Right lobe of liver (tissue), 6 donors: ENCODE data around the gene TTC8. TPM values are rescaled to one million over a fixed set of nuclear protein-coding genes. Genes with fewer than 3 reads are reported as not detected.

Experiments used
- ATAC-seq, 4 donors: fragments of 200-7000 bp; cut with Tn5 transposase; one replicate each; pipeline ENCODE4 v1.9.1; 2020; ENCODE audit warnings: mild to moderate bottlenecking in 4 of 4, moderate library complexity in 4 of 4
- DNase-seq, 3 donors: peaks; one replicate each; pipeline ENCODE4 v3.0.0-alpha.2; 2020
- H3K27ac ChIP-seq, 3 donors: fragments of 200-600 bp; one replicate each; pipeline ENCODE4 v1.8.0; 2022
- H3K27me3 ChIP-seq, 2 donors: fragments of 200-600 bp; one replicate each; pipeline ENCODE4 v1.8.0; 2022
- H3K36me3 ChIP-seq, 4 donors: fragments of 200-600 bp; sonication (generic) in 1 of 4; one replicate each; pipeline versions ENCODE4 v1.5.1 to v1.8.0; 2017 to 2022; ENCODE audit warnings: control low read depth in 1 of 4
- H3K4me1 ChIP-seq, 4 donors: fragments of 200-600 bp; sonication (generic) in 1 of 4; one replicate each; pipeline versions ENCODE4 v1.5.1 to v1.8.0; 2017 to 2022; ENCODE audit warnings: control low read depth in 1 of 4
- H3K4me3 ChIP-seq, 3 donors: fragments of 200-600 bp; one replicate each; pipeline ENCODE4 v1.8.0; 2022
- H3K9me3 ChIP-seq, 4 donors: fragments of 200-600 bp; sonication (generic) in 1 of 4; one replicate each; pipeline versions ENCODE4 v1.5.1 to v1.8.0; 2017 to 2022; ENCODE audit warnings: control low read depth in 1 of 4
- POLR2A ChIP-seq: fragments of 450-650 bp; IDR thresholded peaks from one replicate; pipeline ENCODE4 v1.6.1; 2017; ENCODE audit warnings: antibody characterized with exemption, mild to moderate bottlenecking
- WGBS: methylation state at CpG from one replicate; pipeline ENCODE4 v1.1.6; 2018; ENCODE audit warnings: low coverage, low lambda C conversion rate; ENCODE audit not compliant: insufficient coverage; ENCODE audit errors: missing lambda C conversion rate; 5-methylcytosine and 5-hydroxymethylcytosine counted together
- intact Hi-C, 2 donors: fragments of 100-400 bp; cut with DNase I; formaldehyde crosslinking; loops; one replicate each; pipeline versions ENCODE4 v1.11.2 to v1.14.1; 2022
- total RNA-seq, 6 experiments: library from RNA; depleted of rRNA in 2 of 6; stranded (reverse); fragments of >200 nt in 2 of 6; fragmentation: NEBNext Ultra II Directional in 3 of 6; extraction: Animal tissue kit (Norgen Biotek cat#: 25700) in 3 of 6; gene quantifications; one replicate each; pipeline versions ENCODE4 v1.1.0 to v1.2.4, GENCODE V29; 2016 to 2023
- TF ChIP-seq, protein P1 (sequence below), 4 donors: fragments of 200-600 bp in 3 of 4; fragments of 450-650 bp in 1 of 4; IDR thresholded peaks; one replicate each; pipeline versions ENCODE4 v1.5.1 to v1.8.0; 2016 to 2022; ENCODE audit warnings: antibody characterized with exemption in 4 of 4, mild to moderate bottlenecking in 2 of 4
- donor health status: DM: no; HTN: yes; CAD: no.
- donor health status: DM: no; HTN: no; CAD: no.
- donor health status: DM: no; HTN: no; CAD: no.
- donor health status: DM: no; HTN: yes; CAD: no.
- donor health status: DM: no; HTN: yes; CAD: no.

Gene TTC8
- total RNA-seq, 6 experiments from 2014 or later, result 6.9 to 25.0 (median 11.1) TPM

DNA sequence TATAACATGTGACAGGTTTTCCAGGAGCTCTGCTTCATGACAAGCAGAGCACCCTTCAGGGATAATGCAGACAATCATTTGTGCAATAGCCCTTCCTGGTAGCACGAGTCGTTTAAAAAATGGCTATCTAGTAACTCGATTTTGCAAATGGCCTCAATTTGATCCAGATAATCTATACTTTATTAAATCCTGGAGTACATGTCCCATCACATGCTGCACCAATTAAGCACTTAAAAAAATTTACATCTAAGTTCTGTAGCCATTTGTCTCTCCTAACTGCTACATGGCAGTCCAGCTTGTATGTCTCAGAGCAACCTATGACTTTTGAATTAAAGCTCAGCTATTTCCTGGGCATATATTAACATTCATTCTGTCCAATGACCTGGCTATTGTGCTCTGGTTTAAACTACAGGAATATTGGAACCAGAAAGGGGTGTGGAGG is 79.8 kb downstream of the TTC8 start:
- TF ChIP-seq, protein P1, sequence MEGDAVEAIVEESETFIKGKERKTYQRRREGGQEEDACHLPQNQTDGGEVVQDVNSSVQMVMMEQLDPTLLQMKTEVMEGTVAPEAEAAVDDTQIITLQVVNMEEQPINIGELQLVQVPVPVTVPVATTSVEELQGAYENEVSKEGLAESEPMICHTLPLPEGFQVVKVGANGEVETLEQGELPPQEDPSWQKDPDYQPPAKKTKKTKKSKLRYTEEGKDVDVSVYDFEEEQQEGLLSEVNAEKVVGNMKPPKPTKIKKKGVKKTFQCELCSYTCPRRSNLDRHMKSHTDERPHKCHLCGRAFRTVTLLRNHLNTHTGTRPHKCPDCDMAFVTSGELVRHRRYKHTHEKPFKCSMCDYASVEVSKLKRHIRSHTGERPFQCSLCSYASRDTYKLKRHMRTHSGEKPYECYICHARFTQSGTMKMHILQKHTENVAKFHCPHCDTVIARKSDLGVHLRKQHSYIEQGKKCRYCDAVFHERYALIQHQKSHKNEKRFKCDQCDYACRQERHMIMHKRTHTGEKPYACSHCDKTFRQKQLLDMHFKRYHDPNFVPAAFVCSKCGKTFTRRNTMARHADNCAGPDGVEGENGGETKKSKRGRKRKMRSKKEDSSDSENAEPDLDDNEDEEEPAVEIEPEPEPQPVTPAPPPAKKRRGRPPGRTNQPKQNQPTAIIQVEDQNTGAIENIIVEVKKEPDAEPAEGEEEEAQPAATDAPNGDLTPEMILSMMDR (IDR thresholded peaks at IDR 0.05), result no peak
- no peak for TF ChIP-seq POLR2A
- Histone ChIP-seq H3K4me3 (no peak overlapping the region), H3K27ac (no peak overlapping the region), H3K36me3 (no peaks in the 10 kb centered on the region), H3K9me3 (no peaks in the 10 kb centered on the region), H3K27me3 (no peaks in the 10 kb centered on the region), H3K4me1 (no peaks in the 10 kb centered on the region)
- DNase-seq, result no peak
- no peak for ATAC-seq
- 82% methylated on average over 3 of the region's 3 CpGs for WGBS
- intact Hi-C loops, result no loop called here

DNA sequence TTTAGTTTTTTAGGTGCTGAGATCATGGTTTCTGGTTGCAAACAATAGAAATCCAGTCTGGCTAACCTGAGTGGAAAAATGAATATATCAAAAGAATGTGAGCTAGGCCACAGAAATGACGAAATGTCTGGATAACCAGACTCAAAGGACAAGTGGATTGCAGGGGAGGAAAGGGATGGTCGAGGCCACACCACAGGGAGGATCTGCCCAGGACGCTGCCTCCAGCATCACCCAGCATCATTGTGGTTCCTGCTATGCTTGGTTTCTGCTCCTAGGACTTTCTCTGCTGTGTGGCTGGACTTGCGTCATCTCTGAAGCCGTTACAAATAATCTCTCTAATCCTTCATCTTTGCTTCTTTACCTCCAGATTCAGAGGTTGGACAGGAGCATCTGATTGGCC is 80.4 kb downstream of the TTC8 start:
- intact Hi-C loops, result no loop called here
- Histone ChIP-seq H3K27me3 (no peaks in the 10 kb centered on the region), H3K27ac (no peak overlapping the region), H3K9me3 (no peaks in the 10 kb centered on the region), H3K4me1 (no peaks in the 10 kb centered on the region), H3K4me3 (no peak overlapping the region), H3K36me3 (no peaks in the 10 kb centered on the region)
- 53% methylated on average over 4 of the region's 5 CpGs for WGBS
- no peak for DNase-seq
- TF ChIP-seq POLR2A, result no peak
- TF ChIP-seq, protein P1 (IDR thresholded peaks at IDR 0.05), result no peak
- no peak for ATAC-seq

DNA sequence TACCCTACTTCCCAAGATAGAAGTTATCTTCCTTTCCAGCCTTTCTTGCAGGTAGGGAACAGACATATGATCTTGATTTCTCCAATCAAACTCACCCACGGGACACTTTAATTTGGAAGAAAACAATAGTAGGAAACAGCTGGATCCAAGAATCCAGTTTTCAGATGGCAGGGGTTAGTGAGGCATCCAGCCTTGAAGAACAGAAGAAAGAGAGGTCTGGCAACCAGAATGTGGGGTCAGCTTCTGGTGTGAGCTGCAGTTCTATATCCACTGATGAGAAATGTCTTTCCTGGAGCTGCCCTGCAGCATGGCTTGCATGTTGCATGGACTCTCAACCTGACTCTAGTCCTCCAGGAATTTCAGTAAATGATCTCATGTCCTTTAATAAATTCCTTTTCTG is 83.8 kb downstream of the TTC8 start:
- Histone ChIP-seq H3K4me1 (no peaks in the 10 kb centered on the region), H3K27me3 (no peaks in the 10 kb centered on the region), H3K36me3 (no peaks in the 10 kb centered on the region), H3K4me3 (no peak overlapping the region), H3K9me3 (no peaks in the 10 kb centered on the region), H3K27ac (no peak overlapping the region)
- intact Hi-C loops, result no loop called here
- no peak for ATAC-seq
- TF ChIP-seq POLR2A, result no peak
- TF ChIP-seq, protein P1 (IDR thresholded peaks at IDR 0.05), result no peak
- no peak for DNase-seq
- WGBS, result 32% methylated on average over 1 of the region's 1 CpG

- Histone ChIP-seq H3K27ac (no peak overlapping the region), H3K9me3 (no peaks in the 10 kb centered on the region), H3K4me3 (no peak overlapping the region), H3K27me3 (no peaks in the 10 kb centered on the region), H3K36me3 (no peaks in the 10 kb centered on the region), H3K4me1 (no peaks in the 10 kb centered on the region)
- ATAC-seq, result peak in 1 of 4 donors; percentile 12
- TF ChIP-seq, protein P1 (IDR thresholded peaks at IDR 0.05), result no peak
- TF ChIP-seq POLR2A, result no peak
- intact Hi-C loops, result no loop called here
- WGBS, result 100% methylated on average over 1 of the region's 6 CpGs
- no peak for DNase-seq
These were observed 85.9 kb downstream of the TTC8 start for GRCh38 chr14:88910386-88910785.

DNA sequence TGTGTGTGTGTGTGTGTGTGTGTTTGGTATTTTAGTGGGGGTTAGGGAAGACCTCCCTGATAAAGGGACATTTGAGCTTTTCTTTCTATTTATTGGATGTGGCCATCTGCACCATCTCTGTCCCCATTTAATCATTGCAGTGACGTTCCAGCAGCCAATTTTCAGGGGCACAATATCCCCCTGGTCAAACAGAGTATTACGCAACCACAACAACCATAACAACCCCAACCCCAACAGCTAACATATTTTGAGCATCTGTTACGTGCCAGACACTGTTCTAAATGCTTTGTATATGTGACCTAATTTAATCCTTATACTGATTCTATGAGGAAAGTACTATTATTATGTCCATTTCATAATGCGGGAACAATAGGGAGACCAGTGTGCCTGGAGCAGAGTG is 87.4 kb downstream of the TTC8 start:
- no peak for TF ChIP-seq POLR2A
- TF ChIP-seq, protein P1 (IDR thresholded peaks at IDR 0.05), result no peak
- intact Hi-C loops, result no loop called here
- Histone ChIP-seq H3K27me3 (no peaks in the 10 kb centered on the region), H3K9me3 (no peaks in the 10 kb centered on the region), H3K36me3 (no peaks in the 10 kb centered on the region), H3K27ac (no peak overlapping the region), H3K4me1 (no peaks in the 10 kb centered on the region), H3K4me3 (no peak overlapping the region)
- 66% methylated on average over 4 of the region's 4 CpGs for WGBS
- DNase-seq (no peak), ATAC-seq (no peak)
